ENCODE data around the gene TCF7L2.

GRCh38 chr10:113019692-113020474 is 69.8 kb downstream of the TCF7L2 start:
- TF ChIP-seq POLR2AphosphoS5 (IDR thresholded peaks at IDR 0.05; ENCODE audit: low read depth, low read length) (no peak), TAF1 (IDR thresholded peaks at IDR 0.05; ENCODE audit: borderline replicate concordance, insufficient read depth, low read length) (no peak), FOXP2 (optimal IDR thresholded peaks at IDR 0.05; ENCODE audit: borderline replicate concordance, extremely low read depth, extremely low read length, insufficient read depth) (no peak)
- TF ChIP-seq, protein P1, sequence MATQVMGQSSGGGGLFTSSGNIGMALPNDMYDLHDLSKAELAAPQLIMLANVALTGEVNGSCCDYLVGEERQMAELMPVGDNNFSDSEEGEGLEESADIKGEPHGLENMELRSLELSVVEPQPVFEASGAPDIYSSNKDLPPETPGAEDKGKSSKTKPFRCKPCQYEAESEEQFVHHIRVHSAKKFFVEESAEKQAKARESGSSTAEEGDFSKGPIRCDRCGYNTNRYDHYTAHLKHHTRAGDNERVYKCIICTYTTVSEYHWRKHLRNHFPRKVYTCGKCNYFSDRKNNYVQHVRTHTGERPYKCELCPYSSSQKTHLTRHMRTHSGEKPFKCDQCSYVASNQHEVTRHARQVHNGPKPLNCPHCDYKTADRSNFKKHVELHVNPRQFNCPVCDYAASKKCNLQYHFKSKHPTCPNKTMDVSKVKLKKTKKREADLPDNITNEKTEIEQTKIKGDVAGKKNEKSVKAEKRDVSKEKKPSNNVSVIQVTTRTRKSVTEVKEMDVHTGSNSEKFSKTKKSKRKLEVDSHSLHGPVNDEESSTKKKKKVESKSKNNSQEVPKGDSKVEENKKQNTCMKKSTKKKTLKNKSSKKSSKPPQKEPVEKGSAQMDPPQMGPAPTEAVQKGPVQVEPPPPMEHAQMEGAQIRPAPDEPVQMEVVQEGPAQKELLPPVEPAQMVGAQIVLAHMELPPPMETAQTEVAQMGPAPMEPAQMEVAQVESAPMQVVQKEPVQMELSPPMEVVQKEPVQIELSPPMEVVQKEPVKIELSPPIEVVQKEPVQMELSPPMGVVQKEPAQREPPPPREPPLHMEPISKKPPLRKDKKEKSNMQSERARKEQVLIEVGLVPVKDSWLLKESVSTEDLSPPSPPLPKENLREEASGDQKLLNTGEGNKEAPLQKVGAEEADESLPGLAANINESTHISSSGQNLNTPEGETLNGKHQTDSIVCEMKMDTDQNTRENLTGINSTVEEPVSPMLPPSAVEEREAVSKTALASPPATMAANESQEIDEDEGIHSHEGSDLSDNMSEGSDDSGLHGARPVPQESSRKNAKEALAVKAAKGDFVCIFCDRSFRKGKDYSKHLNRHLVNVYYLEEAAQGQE (IDR thresholded peaks at IDR 0.05; ENCODE audit: insufficient read depth in 1 of 2, low read depth in 2 of 2, low read length in 2 of 2), result no peak

Measured in PFSK-1 (cell line).